AG04449 (cell line): ENCODE results near the gene UPF1.
"Not testable (repeated sequence)": the region's sequence is repeated elsewhere in the genome, so short reads cannot be mapped to it uniquely, and the experiment has no call there.

ENCODE experiments used
- CTCF ChIA-PET: fragments of 350-600 bp; formaldehyde crosslinking; extraction: SDS; loops from one replicate; lab custom pipeline; 2021; ENCODE audit warnings: antibody characterized with exemption; lab: Yijun Ruan, JAX
- POLR2A ChIA-PET: fragments of 400-600, 350-600 bp; formaldehyde crosslinking; extraction: SDS; loops from one replicate; lab custom pipeline; 2020; ENCODE audit warnings: antibody characterized with exemption, inconsistent platforms; lab: Yijun Ruan, JAX
- DNase-seq: peaks from one replicate; pipeline ENCODE4 v3.0.0-alpha.2; 2010; ENCODE audit warnings: low read depth, low spot score
- H3K4me3 ChIP-seq: 2 replicates; pipeline ENCODE4 v1.5.1; 2011; ENCODE audit warnings: low read depth, mild to moderate bottlenecking, control low read depth, low read length
- CTCF ChIP-seq: IDR thresholded peaks from one replicate; pipeline ENCODE4 v1.5.1; 2011; ENCODE audit warnings: mild to moderate bottlenecking, moderate library complexity, low read length, control low read depth, inconsistent platforms; ENCODE audit not compliant: insufficient read depth; ENCODE audit errors: missing control alignments

The UPF1 gene

DNA sequence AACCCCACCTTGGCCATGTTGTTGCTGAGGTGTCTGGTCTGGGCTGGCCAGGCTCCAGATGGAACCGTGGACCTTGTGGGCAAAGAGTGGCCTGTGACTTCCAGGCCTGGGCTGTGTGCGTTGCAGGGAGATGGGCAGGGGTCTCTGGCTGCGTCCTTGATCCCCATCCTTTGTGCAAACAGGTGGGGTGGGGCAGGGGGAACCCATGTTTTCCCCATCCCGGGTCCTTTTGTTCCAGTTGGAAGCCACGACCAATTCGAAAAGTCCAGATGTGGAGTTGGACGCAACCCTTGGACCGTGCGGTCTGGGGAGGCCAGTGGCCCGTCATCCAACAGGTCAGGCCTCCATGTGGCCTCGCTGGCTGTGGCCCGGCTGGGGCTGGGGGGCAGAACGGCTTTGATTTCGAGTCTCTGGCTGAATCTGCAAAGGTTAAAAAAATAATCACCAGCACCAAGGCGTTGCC lies 27.6 kb upstream of the UPF1 start:
- ChIA-PET POLR2A (no interaction called here), CTCF (interaction anchor here (1.0 to 1.1 kb wide), 2 partner anchors 10 to 43 kb away, joined by 3 to 4 read pairs; no protein-coding TSS in a partner anchor)
- TF ChIP-seq CTCF = no peak
- no peak for DNase-seq
- H3K4me3 ChIP-seq = no peak overlapping the region

DNA sequence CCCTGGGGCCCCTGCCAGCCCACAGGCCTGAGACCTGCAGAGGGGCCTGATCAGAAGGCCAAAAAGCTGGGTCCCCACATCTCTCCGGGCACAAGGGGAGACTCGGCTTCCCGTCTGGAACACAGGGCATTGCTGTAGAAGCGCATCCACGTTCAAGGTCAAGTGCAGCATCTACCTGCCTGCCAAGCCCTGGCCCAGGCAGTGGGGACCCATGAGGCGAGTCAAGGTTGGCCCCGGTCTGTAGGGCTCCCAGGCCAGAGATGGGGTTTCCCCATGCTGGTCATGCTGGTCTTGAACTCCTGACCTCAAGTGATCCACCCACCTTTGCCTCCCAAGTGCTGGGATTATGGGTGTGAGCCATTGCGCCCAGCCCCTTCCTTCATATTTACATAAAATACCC lies 27.1 kb upstream of the UPF1 start:
- no peak for DNase-seq
- POLR2A ChIA-PET = no interaction called here
- H3K4me3 ChIP-seq = no peak overlapping the region
- no peak for TF ChIP-seq CTCF
- CTCF ChIA-PET = interaction anchor here (0.7 kb wide), 1 partner anchor 39 kb away, joined by 3 read pairs; no protein-coding TSS in a partner anchor

- TF ChIP-seq CTCF = no peak
- ChIA-PET CTCF (interaction anchor here (1.4 kb wide), 1 partner anchor 8 kb away, joined by 4 read pairs; no protein-coding TSS in a partner anchor), POLR2A (no interaction called here)
- DNase-seq = no peak
- no peak overlapping the region for H3K4me3 ChIP-seq
Observed at GRCh38 chr19:18807861-18808331, 23.9 kb upstream of the UPF1 start.

GRCh38 chr19:18809149-18809868 lies 22.4 kb upstream of the UPF1 start:
- DNase-seq = peak; percentile 19
- no peak overlapping the region for H3K4me3 ChIP-seq
- CTCF ChIA-PET = interaction anchor here (1.0 to 1.4 kb wide), 3 partner anchors 9 to 38 kb away, joined by 3 to 4 read pairs (median 3); no protein-coding TSS in a partner anchor

GRCh38 chr19:18811638-18812037 lies 20.1 kb upstream of the UPF1 start:
- POLR2A ChIA-PET, CTCF ChIA-PET, DNase-seq, H3K4me3 ChIP-seq: not testable (repeated sequence)

More at GRCh38 chr19:18809149-18809868, 22.4 kb upstream of the UPF1 start:
- no peak for TF ChIP-seq CTCF
- POLR2A ChIA-PET = interaction anchor here (0.6 kb wide), 1 partner anchor 420 kb away, joined by 3 read pairs; no protein-coding TSS in a partner anchor

DNA sequence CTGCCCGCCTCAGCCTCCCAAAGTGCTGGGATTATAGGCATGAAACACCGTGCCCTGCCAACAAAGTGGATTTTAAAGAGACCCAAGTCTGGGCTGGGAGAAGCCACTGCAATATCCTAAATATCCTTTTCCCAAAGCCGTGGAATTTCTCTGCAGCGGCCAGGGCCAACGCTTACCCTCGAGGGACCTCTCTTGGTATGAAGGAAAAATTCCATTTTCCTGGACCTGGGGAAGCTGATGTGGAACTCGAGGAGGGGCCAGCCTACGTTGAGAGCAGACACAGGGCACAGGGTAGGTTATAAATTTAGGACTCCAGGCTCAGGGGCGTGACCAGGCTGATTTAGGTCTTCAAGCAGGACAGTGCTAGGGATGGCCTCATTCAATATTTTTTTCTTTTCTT lies 17.7 kb upstream of the UPF1 start:
- CTCF ChIA-PET = interaction anchor here (0.9 to 1.4 kb wide), 2 partner anchors 10 to 221 kb away, joined by 4 read pairs; no protein-coding TSS in a partner anchor
- TF ChIP-seq CTCF = no peak
- no peak for DNase-seq
- POLR2A ChIA-PET = no interaction called here
- no peak overlapping the region for H3K4me3 ChIP-seq
